ENCODE measurements around the gene AGBL4.
"Not testable (repeated sequence)": the region's sequence is repeated elsewhere in the genome, so short reads cannot be mapped to it uniquely, and the experiment has no call there.

The AGBL4 gene

GRCh38 chr1:49358036-49358435, 665.7 kb downstream of the AGBL4 start:
- H2AFZ ChIP-seq (ENCODE audit: low read length, unreplicated experiment), result no peak overlapping the region
- no peak overlapping the region for H3K27ac ChIP-seq (ENCODE audit: low read depth, low read length)
- no peaks in the 10 kb centered on the region for H3K4me1 ChIP-seq (ENCODE audit: control insufficient read depth, insufficient read depth, low read length, unreplicated experiment)
- no peaks in the 10 kb centered on the region for H3K27me3 ChIP-seq (ENCODE audit: insufficient read depth, low read length)
- H3K79me2 ChIP-seq (ENCODE audit: control insufficient read depth, insufficient read depth, low read length, unreplicated experiment), result no peaks in the 10 kb centered on the region
- H3K4me3 ChIP-seq (ENCODE audit: low read depth, low read length), result no peak overlapping the region
- H3K36me3 ChIP-seq (ENCODE audit: insufficient read depth, low read length), result no peaks in the 10 kb centered on the region

- Histone ChIP-seq H3K4me3 (ENCODE audit: low read depth, low read length) (no peak overlapping the region), H2AFZ (ENCODE audit: low read length, unreplicated experiment) (no peak overlapping the region), H3K36me3 (ENCODE audit: insufficient read depth, low read length) (no peaks in the 10 kb centered on the region), H3K4me1 (ENCODE audit: control insufficient read depth, insufficient read depth, low read length, unreplicated experiment) (no peaks in the 10 kb centered on the region), H3K79me2 (ENCODE audit: control insufficient read depth, insufficient read depth, low read length, unreplicated experiment) (no peaks in the 10 kb centered on the region), H3K27me3 (ENCODE audit: insufficient read depth, low read length) (no peaks in the 10 kb centered on the region), H3K27ac (ENCODE audit: low read depth, low read length) (no peak overlapping the region)
These were observed 667.2 kb downstream of the AGBL4 start for GRCh38 chr1:49356594-49356993.

GRCh38 chr1:49351768-49352167, 672.0 kb downstream of the AGBL4 start:
- Histone ChIP-seq H3K27ac (ENCODE audit: low read depth, low read length) (no peak overlapping the region), H3K79me2 (ENCODE audit: control insufficient read depth, insufficient read depth, low read length, unreplicated experiment) (no peaks in the 10 kb centered on the region)

GRCh38 chr1:49346767-49347349, 676.9 kb downstream of the AGBL4 start:
- H3K27ac ChIP-seq (ENCODE audit: low read depth, low read length), result no peak overlapping the region
- no peaks in the 10 kb centered on the region for H3K27me3 ChIP-seq (ENCODE audit: insufficient read depth, low read length)
- H2AFZ ChIP-seq (ENCODE audit: low read length, unreplicated experiment), result no peak overlapping the region

More at GRCh38 chr1:49351768-49352167, 672.0 kb downstream of the AGBL4 start:
- H3K27me3 ChIP-seq (ENCODE audit: insufficient read depth, low read length), result no peaks in the 10 kb centered on the region
- H3K4me3 ChIP-seq (ENCODE audit: low read depth, low read length), result no peak overlapping the region
- no peaks in the 10 kb centered on the region for H3K4me1 ChIP-seq (ENCODE audit: control insufficient read depth, insufficient read depth, low read length, unreplicated experiment)
- no peak overlapping the region for H2AFZ ChIP-seq (ENCODE audit: low read length, unreplicated experiment)
- H3K36me3 ChIP-seq (ENCODE audit: insufficient read depth, low read length), result no peaks in the 10 kb centered on the region

GRCh38 chr1:49340576-49340975, 683.2 kb downstream of the AGBL4 start:
- H3K4me3 ChIP-seq (ENCODE audit: low read depth, low read length), result no peak overlapping the region
- no peak overlapping the region for H2AFZ ChIP-seq (ENCODE audit: low read length, unreplicated experiment)
- H3K4me1 ChIP-seq (ENCODE audit: control insufficient read depth, insufficient read depth, low read length, unreplicated experiment), result no peaks in the 10 kb centered on the region
- no peaks in the 10 kb centered on the region for H3K79me2 ChIP-seq (ENCODE audit: control insufficient read depth, insufficient read depth, low read length, unreplicated experiment)
- no peak overlapping the region for H3K27ac ChIP-seq (ENCODE audit: low read depth, low read length)
- no peaks in the 10 kb centered on the region for H3K27me3 ChIP-seq (ENCODE audit: insufficient read depth, low read length)
- H3K36me3 ChIP-seq (ENCODE audit: insufficient read depth, low read length), result no peaks in the 10 kb centered on the region

More at GRCh38 chr1:49346767-49347349, 676.9 kb downstream of the AGBL4 start:
- Histone ChIP-seq H3K4me1 (ENCODE audit: control insufficient read depth, insufficient read depth, low read length, unreplicated experiment) (no peaks in the 10 kb centered on the region), H3K36me3 (ENCODE audit: insufficient read depth, low read length) (no peaks in the 10 kb centered on the region), H3K79me2 (ENCODE audit: control insufficient read depth, insufficient read depth, low read length, unreplicated experiment) (no peaks in the 10 kb centered on the region), H3K4me3 (ENCODE audit: low read depth, low read length) (no peak overlapping the region)

- H3K79me2 ChIP-seq (ENCODE audit: control insufficient read depth, insufficient read depth, low read length, unreplicated experiment), result no peaks in the 10 kb centered on the region
- no peaks in the 10 kb centered on the region for H3K36me3 ChIP-seq (ENCODE audit: insufficient read depth, low read length)
- no peaks in the 10 kb centered on the region for H3K4me1 ChIP-seq (ENCODE audit: control insufficient read depth, insufficient read depth, low read length, unreplicated experiment)
- no peak overlapping the region for H3K27ac ChIP-seq (ENCODE audit: low read depth, low read length)
- H3K27me3 ChIP-seq (ENCODE audit: insufficient read depth, low read length), result no peaks in the 10 kb centered on the region
- no peak overlapping the region for H2AFZ ChIP-seq (ENCODE audit: low read length, unreplicated experiment)
- H3K4me3 ChIP-seq (ENCODE audit: low read depth, low read length), result no peak overlapping the region
These were observed 684.7 kb downstream of the AGBL4 start for GRCh38 chr1:49339043-49339442.

GRCh38 chr1:49337251-49337650, 686.5 kb downstream of the AGBL4 start:
- Histone ChIP-seq H3K4me1 (ENCODE audit: control insufficient read depth, insufficient read depth, low read length, unreplicated experiment) (no peaks in the 10 kb centered on the region), H2AFZ (ENCODE audit: low read length, unreplicated experiment) (no peak overlapping the region), H3K27me3 (ENCODE audit: insufficient read depth, low read length) (no peaks in the 10 kb centered on the region), H3K36me3 (ENCODE audit: insufficient read depth, low read length) (no peaks in the 10 kb centered on the region), H3K27ac (ENCODE audit: low read depth, low read length) (no peak overlapping the region), H3K79me2 (ENCODE audit: control insufficient read depth, insufficient read depth, low read length, unreplicated experiment) (no peaks in the 10 kb centered on the region), H3K4me3 (ENCODE audit: low read depth, low read length) (no peak overlapping the region)

GRCh38 chr1:49333906-49334305, 689.8 kb downstream of the AGBL4 start:
- no peaks in the 10 kb centered on the region for H3K79me2 ChIP-seq (ENCODE audit: control insufficient read depth, insufficient read depth, low read length, unreplicated experiment)
- H3K36me3 ChIP-seq (ENCODE audit: insufficient read depth, low read length), result no peaks in the 10 kb centered on the region
- H2AFZ ChIP-seq (ENCODE audit: low read length, unreplicated experiment), result no peak overlapping the region
- no peak overlapping the region for H3K4me3 ChIP-seq (ENCODE audit: low read depth, low read length)
- H3K4me1 ChIP-seq (ENCODE audit: control insufficient read depth, insufficient read depth, low read length, unreplicated experiment), result no peaks in the 10 kb centered on the region
- no peaks in the 10 kb centered on the region for H3K27me3 ChIP-seq (ENCODE audit: insufficient read depth, low read length)
- H3K27ac ChIP-seq (ENCODE audit: low read depth, low read length), result no peak overlapping the region

GRCh38 chr1:49331066-49331852, 692.5 kb downstream of the AGBL4 start:
- no peaks in the 10 kb centered on the region for H3K79me2 ChIP-seq (ENCODE audit: control insufficient read depth, insufficient read depth, low read length, unreplicated experiment)
- no peak overlapping the region for H3K4me3 ChIP-seq (ENCODE audit: low read depth, low read length)
- H2AFZ ChIP-seq (ENCODE audit: low read length, unreplicated experiment), result no peak overlapping the region
- H3K27ac ChIP-seq (ENCODE audit: low read depth, low read length), result no peak overlapping the region
- H3K4me1 ChIP-seq (ENCODE audit: control insufficient read depth, insufficient read depth, low read length, unreplicated experiment), result no peaks in the 10 kb centered on the region
- no peaks in the 10 kb centered on the region for H3K27me3 ChIP-seq (ENCODE audit: insufficient read depth, low read length)
- H3K36me3 ChIP-seq (ENCODE audit: insufficient read depth, low read length), result no peaks in the 10 kb centered on the region

GRCh38 chr1:49323925-49324540, 699.7 kb downstream of the AGBL4 start:
- no peaks in the 10 kb centered on the region for H3K27me3 ChIP-seq (ENCODE audit: insufficient read depth, low read length)
- H3K27ac ChIP-seq (ENCODE audit: low read depth, low read length), result no peak overlapping the region
- no peaks in the 10 kb centered on the region for H3K4me1 ChIP-seq (ENCODE audit: control insufficient read depth, insufficient read depth, low read length, unreplicated experiment)

GRCh38 chr1:49320493-49320892, 703.3 kb downstream of the AGBL4 start:
- not testable (repeated sequence) for H3K36me3 ChIP-seq (ENCODE audit: insufficient read depth, low read length); H3K79me2 ChIP-seq (ENCODE audit: control insufficient read depth, insufficient read depth, low read length, unreplicated experiment); H3K4me1 ChIP-seq (ENCODE audit: control insufficient read depth, insufficient read depth, low read length, unreplicated experiment); H2AFZ ChIP-seq (ENCODE audit: low read length, unreplicated experiment); H3K4me3 ChIP-seq (ENCODE audit: low read depth, low read length); H3K27ac ChIP-seq (ENCODE audit: low read depth, low read length); H3K27me3 ChIP-seq (ENCODE audit: insufficient read depth, low read length)

More at GRCh38 chr1:49323925-49324540, 699.7 kb downstream of the AGBL4 start:
- H3K79me2 ChIP-seq (ENCODE audit: control insufficient read depth, insufficient read depth, low read length, unreplicated experiment), result no peaks in the 10 kb centered on the region
- no peak overlapping the region for H3K4me3 ChIP-seq (ENCODE audit: low read depth, low read length)
- H3K36me3 ChIP-seq (ENCODE audit: insufficient read depth, low read length), result no peaks in the 10 kb centered on the region
- H2AFZ ChIP-seq (ENCODE audit: low read length, unreplicated experiment), result no peak overlapping the region

Measured in ACC112 (cell line).